ENCODE results near the gene ZNF831. TPM values are rescaled to one million over a fixed set of nuclear protein-coding genes. Genes with fewer than 3 reads are reported as not detected.

Gene ZNF831
- polyA plus RNA-seq, 12 donors, result 0.15 to 0.68 (median 0.31) TPM; not detected in 2

- DNase-seq, result no peak
Observed at GRCh38 chr20:59157064-59157463, 6.6 kb upstream of the ZNF831 start.

- DNase-seq, result no peak
Observed at GRCh38 chr20:59157531-59157930, 6.1 kb upstream of the ZNF831 start.

- DNase-seq, result no peak
Observed at GRCh38 chr20:59157961-59158541, 5.6 kb upstream of the ZNF831 start.

- no peak for DNase-seq
Observed at GRCh38 chr20:59158673-59159072, 4.9 kb upstream of the ZNF831 start.

- no peak for DNase-seq
Observed at GRCh38 chr20:59159091-59159490, 4.5 kb upstream of the ZNF831 start.

GRCh38 chr20:59159493-59160376 lies 3.9 kb upstream of the ZNF831 start:
- no peak for DNase-seq

- DNase-seq, result no peak
Observed at GRCh38 chr20:59160389-59161115, 3.1 kb upstream of the ZNF831 start.

- DNase-seq, result no peak
Observed at GRCh38 chr20:59161721-59162120, 1.9 kb upstream of the ZNF831 start.

- DNase-seq, result no peak
Observed at GRCh38 chr20:59164686-59165391, 1.2 kb downstream of the ZNF831 start.

- DNase-seq, result no peak
Observed at GRCh38 chr20:59165396-59165795, 1.8 kb downstream of the ZNF831 start.

GRCh38 chr20:59165891-59166709 lies 2.5 kb downstream of the ZNF831 start:
- no peak for DNase-seq

- no peak for DNase-seq
Observed at GRCh38 chr20:59170406-59171349, 7.1 kb downstream of the ZNF831 start.

GRCh38 chr20:59171986-59172385 lies 8.4 kb downstream of the ZNF831 start:
- no peak for DNase-seq

GRCh38 chr20:59173938-59174491 lies 10.4 kb downstream of the ZNF831 start:
- DNase-seq, result no peak

GRCh38 chr20:59175002-59175401 lies 11.4 kb downstream of the ZNF831 start:
- DNase-seq, result no peak

- no peak for DNase-seq
Observed at GRCh38 chr20:59175861-59176260, 12.2 kb downstream of the ZNF831 start.

- no peak for DNase-seq
Observed at GRCh38 chr20:59176812-59177211, 13.2 kb downstream of the ZNF831 start.

GRCh38 chr20:59177266-59178250 lies 13.9 kb downstream of the ZNF831 start:
- no peak for DNase-seq
